Esophagus squamous epithelium (tissue), 5 donors: ENCODE measurements around the gene C1orf21. TPM values are rescaled to one million over a fixed set of nuclear protein-coding genes. Genes with fewer than 3 reads are reported as not detected.

Experiments
- DNase-seq: peaks from one replicate; lab custom pipeline; 2025; lab: John Stamatoyannopoulos, UW
- H3K27ac ChIP-seq, 4 donors: fragments of 200-600 bp; sonication (generic); one replicate each; pipeline ENCODE4 v1.5.1; 2016 to 2019; ENCODE audit warnings: mild to moderate bottlenecking in 1 of 4
- H3K27me3 ChIP-seq, 4 donors: fragments of 200-600 bp; sonication (generic); 1 replicate in 3 of 4; 2 replicates in 1 of 4; pipeline versions ENCODE4 v1.5.1 to v1.6.0; 2017 to 2021; ENCODE audit warnings: antibody characterized with exemption in 1 of 4
- H3K36me3 ChIP-seq, 3 donors: fragments of 200-600 bp; sonication (generic); one replicate each; pipeline ENCODE4 v1.5.1; 2016 to 2019
- H3K4me1 ChIP-seq, 3 donors: fragments of 200-600 bp; sonication (generic); one replicate each; pipeline ENCODE4 v1.5.1; 2017 to 2019
- H3K4me3 ChIP-seq, 4 donors: fragments of 200-600 bp; sonication (generic); 1 replicate in 3 of 4; 2 replicates in 1 of 4; pipeline ENCODE4 v1.5.1; 2016 to 2019; ENCODE audit warnings: mild to moderate bottlenecking in 2 of 4, moderate library complexity in 1 of 4
- H3K9me3 ChIP-seq, 3 donors: fragments of 200-600 bp; sonication (generic); one replicate each; pipeline ENCODE4 v1.5.1; 2016 to 2019
- CTCF ChIP-seq, 6 experiments: fragments of 450-650 bp in 4 of 6; fragments of 200-600 bp in 2 of 6; sonication (generic) in 2 of 6; IDR thresholded peaks; one replicate each; pipeline ENCODE4 v1.5.1; 2016 to 2019; ENCODE audit warnings: antibody characterized with exemption in 6 of 6, mild to moderate bottlenecking in 4 of 6, moderate library complexity in 4 of 6
- POLR2A ChIP-seq, 4 donors: fragments of 450-650 bp; IDR thresholded peaks; one replicate each; pipeline ENCODE4 v1.6.1; 2017; ENCODE audit warnings: antibody characterized with exemption in 4 of 4, mild to moderate bottlenecking in 4 of 4, moderate library complexity in 3 of 4
- WGBS, 2 donors: methylation state at CpG; one replicate each; pipeline ENCODE4 v1.1.5; 2018; 5-methylcytosine and 5-hydroxymethylcytosine counted together
- intact Hi-C: fragments of 100-400 bp; cut with DNase I; formaldehyde crosslinking; loops from one replicate; pipeline ENCODE4 v1.15.0; 2022
- total RNA-seq, 4 donors: library from RNA; depleted of rRNA; stranded (reverse); fragments of >200 nt; gene quantifications; one replicate each; pipeline ENCODE4 v1.1.0, GENCODE V29; 2016
- donor health status: DM: yes; HTN: yes; CAD: no.

The C1orf21 gene
- total RNA-seq, 4 donors from 2014 or later, result 14.6 to 55.7 (median 36.2) TPM

- DNase-seq, result no peak
- H3K27me3 ChIP-seq, result no peaks in the 10 kb centered on the region
- no peak overlapping the region for H3K27ac ChIP-seq
- H3K4me1 ChIP-seq, result no peaks in the 10 kb centered on the region
- TF ChIP-seq CTCF (IDR thresholded peaks at IDR 0.05) (no peak), POLR2A (IDR thresholded peaks at IDR 0.05) (no peak)
- 60 to 92% methylated on average over 1 of the region's 1 CpG for WGBS, 2 donors
- no peak overlapping the region for H3K4me3 ChIP-seq
- no peaks in the 10 kb centered on the region for H3K9me3 ChIP-seq
- intact Hi-C loops, result no loop called here
- H3K36me3 ChIP-seq, result no peaks in the 10 kb centered on the region
Observed at GRCh38 chr1:184362876-184363275, 24.0 kb upstream of the C1orf21 start.

DNA sequence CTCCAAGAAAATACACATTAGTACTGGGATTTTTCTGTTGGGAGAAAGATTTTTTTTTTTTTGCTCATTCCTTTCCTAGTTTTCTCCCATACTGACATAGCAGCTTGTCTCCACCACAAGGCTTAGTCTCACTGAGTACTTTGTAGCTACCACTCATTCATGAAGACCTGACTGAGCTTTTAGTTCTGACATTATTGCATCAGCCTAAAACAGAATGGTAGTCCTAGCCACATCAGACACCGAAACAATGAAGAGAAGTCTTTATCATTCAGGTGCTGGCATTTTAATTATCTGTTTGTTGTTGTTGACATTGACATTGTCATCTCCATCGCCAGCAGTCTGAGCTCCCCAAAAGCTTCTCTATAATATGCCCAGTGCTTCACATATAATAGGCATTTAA lies 21.1 kb upstream of the C1orf21 start:
- intact Hi-C loops, result no loop called here
- H3K27me3 ChIP-seq, result no peaks in the 10 kb centered on the region
- H3K36me3 ChIP-seq, result no peaks in the 10 kb centered on the region
- WGBS, 2 donors, result 100% methylated on average over 2 of the region's 2 CpGs
- H3K27ac ChIP-seq, result no peak overlapping the region
- no peaks in the 10 kb centered on the region for H3K9me3 ChIP-seq
- H3K4me3 ChIP-seq, result no peak overlapping the region
- no peaks in the 10 kb centered on the region for H3K4me1 ChIP-seq
- no peak for DNase-seq
- TF ChIP-seq POLR2A (IDR thresholded peaks at IDR 0.05) (no peak), CTCF (IDR thresholded peaks at IDR 0.05) (no peak)

- Histone ChIP-seq H3K4me3 (no peak overlapping the region), H3K4me1 (no peaks in the 10 kb centered on the region), H3K27me3 (peaks cover 0 to 2% (median 0%) of the 10 kb centered on the region in 4 donors), H3K36me3 (no peaks in the 10 kb centered on the region), H3K27ac (no peak overlapping the region), H3K9me3 (no peaks in the 10 kb centered on the region)
- intact Hi-C loops, result no loop called here
- TF ChIP-seq POLR2A (IDR thresholded peaks at IDR 0.05), result no peak
- no peak for DNase-seq
- WGBS, 2 donors, result 68 to 82% methylated on average over 11 of the region's 11 CpGs
Observed at GRCh38 chr1:184366997-184367396, 19.8 kb upstream of the C1orf21 start.

DNA sequence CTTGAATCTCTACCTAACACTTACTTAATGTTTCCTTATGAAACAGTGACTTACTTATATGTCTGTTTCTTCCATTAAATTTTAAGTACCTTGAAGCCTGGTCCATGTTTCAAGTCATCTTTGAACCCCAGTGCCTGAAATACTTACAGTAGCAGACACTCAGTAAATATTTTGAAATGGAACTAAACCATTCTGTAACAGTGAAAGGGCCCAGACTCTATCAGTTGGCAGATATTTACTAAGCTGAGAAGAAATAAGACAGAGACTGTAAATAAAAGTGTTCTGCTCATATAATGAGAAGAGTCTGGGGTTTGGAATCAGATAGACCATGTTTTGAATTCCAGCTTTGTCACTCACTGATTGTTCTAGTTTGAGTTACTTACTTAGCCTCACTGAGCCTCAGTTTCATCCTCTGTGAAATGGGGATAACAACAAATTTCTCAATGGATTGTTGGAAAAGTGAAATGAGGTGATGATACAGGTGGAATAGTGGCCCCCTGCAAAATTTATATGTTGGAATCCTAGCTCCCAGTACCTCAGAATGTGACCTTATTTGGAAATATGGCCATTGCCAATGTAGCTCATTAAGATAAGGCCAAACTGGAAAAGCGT lies 19.3 kb upstream of the C1orf21 start:
- DNase-seq, result no peak
- peaks cover 0 to 2% (median 0%) of the 10 kb centered on the region in 4 donors for H3K27me3 ChIP-seq
- no peak overlapping the region for H3K4me3 ChIP-seq
- H3K36me3 ChIP-seq, result no peaks in the 10 kb centered on the region
- TF ChIP-seq CTCF (IDR thresholded peaks at IDR 0.05) (no peak), POLR2A (IDR thresholded peaks at IDR 0.05) (no peak)
- WGBS, 2 donors, result 70 to 82% methylated on average over 1 of the region's 1 CpG
- H3K9me3 ChIP-seq, result no peaks in the 10 kb centered on the region
- no peak overlapping the region for H3K27ac ChIP-seq
- no peaks in the 10 kb centered on the region for H3K4me1 ChIP-seq
- intact Hi-C loops, result no loop called here

- Histone ChIP-seq H3K36me3 (no peaks in the 10 kb centered on the region), H3K4me3 (no peak overlapping the region), H3K9me3 (no peaks in the 10 kb centered on the region), H3K4me1 (no peaks in the 10 kb centered on the region), H3K27me3 (peaks cover 0 to 2% (median 0%) of the 10 kb centered on the region in 4 donors), H3K27ac (no peak overlapping the region)
- DNase-seq, result no peak
- 69 to 74% methylated on average over 2 of the region's 2 CpGs for WGBS, 2 donors
- intact Hi-C loops, result no loop called here
- no peak for TF ChIP-seq POLR2A (IDR thresholded peaks at IDR 0.05)
- TF ChIP-seq CTCF (IDR thresholded peaks at IDR 0.05), result no peak
Observed at GRCh38 chr1:184368354-184368753, 18.5 kb upstream of the C1orf21 start.
